ENCODE measurements around the gene ABRACL. TPM values are rescaled to one million over a fixed set of nuclear protein-coding genes. Genes with fewer than 3 reads are reported as not detected.
A peak's percentile ranks its signal among the peaks of the same experiment; 100 is the strongest.

The ABRACL gene
- total RNA-seq, 2 experiments from 2014 or later: 147 to 155 TPM

DNA sequence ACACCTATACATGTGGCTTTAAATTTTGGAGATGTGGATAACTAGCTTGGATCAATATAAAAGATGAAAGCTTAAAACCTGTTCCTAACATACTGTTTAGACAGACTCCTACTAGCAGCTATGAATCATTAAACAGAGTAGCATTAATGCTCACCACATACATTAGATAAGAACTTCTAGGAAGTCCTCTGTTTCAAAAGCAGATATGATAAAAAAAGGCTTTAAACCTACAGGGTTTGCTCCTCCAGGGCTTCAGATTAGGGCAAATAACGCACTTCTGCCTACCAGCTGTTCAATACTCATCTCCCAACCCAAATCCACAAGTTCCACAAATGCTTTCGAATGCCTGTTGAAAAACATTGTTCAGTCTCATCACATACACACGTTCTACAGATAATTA lies 42.0 kb upstream of the ABRACL start:
- H3K4me3 Mint-ChIP-seq: peak overlapping the region; percentile 74
- TF ChIP-seq, protein P1, sequence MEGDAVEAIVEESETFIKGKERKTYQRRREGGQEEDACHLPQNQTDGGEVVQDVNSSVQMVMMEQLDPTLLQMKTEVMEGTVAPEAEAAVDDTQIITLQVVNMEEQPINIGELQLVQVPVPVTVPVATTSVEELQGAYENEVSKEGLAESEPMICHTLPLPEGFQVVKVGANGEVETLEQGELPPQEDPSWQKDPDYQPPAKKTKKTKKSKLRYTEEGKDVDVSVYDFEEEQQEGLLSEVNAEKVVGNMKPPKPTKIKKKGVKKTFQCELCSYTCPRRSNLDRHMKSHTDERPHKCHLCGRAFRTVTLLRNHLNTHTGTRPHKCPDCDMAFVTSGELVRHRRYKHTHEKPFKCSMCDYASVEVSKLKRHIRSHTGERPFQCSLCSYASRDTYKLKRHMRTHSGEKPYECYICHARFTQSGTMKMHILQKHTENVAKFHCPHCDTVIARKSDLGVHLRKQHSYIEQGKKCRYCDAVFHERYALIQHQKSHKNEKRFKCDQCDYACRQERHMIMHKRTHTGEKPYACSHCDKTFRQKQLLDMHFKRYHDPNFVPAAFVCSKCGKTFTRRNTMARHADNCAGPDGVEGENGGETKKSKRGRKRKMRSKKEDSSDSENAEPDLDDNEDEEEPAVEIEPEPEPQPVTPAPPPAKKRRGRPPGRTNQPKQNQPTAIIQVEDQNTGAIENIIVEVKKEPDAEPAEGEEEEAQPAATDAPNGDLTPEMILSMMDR (IDR thresholded peaks at IDR 0.05): no peak
- no peaks in the 10 kb centered on the region for H3K9me3 Mint-ChIP-seq
- DNase-seq (no peak), ATAC-seq (no peak)
- H3K4me1 Mint-ChIP-seq (ENCODE audit: low read depth): peaks cover 12% of the 10 kb centered on the region
- intact Hi-C loops (cut with micrococcal nuclease): loop anchor here (5.0 kb wide), 2 partner anchors 39 to 169 kb away; no protein-coding TSS in a partner anchor
- ChIA-PET CTCF (interaction anchor here (0.8 to 2.9 kb wide), 9 partner anchors 12 to 378 kb away, joined by 3 to 17 read pairs (median 4); no protein-coding TSS in a partner anchor), POLR2A (interaction anchor here (0.7 to 1.7 kb wide), 8 partner anchors 9 to 179 kb away, joined by 3 to 4 read pairs (median 3); no protein-coding TSS in a partner anchor)
- H3K36me3 Mint-ChIP-seq (ENCODE audit: low read depth): no peaks in the 10 kb centered on the region
- no peaks in the 10 kb centered on the region for H3K27me3 Mint-ChIP-seq
- peak overlapping the region; percentile 44 for H3K27ac Mint-ChIP-seq

DNA sequence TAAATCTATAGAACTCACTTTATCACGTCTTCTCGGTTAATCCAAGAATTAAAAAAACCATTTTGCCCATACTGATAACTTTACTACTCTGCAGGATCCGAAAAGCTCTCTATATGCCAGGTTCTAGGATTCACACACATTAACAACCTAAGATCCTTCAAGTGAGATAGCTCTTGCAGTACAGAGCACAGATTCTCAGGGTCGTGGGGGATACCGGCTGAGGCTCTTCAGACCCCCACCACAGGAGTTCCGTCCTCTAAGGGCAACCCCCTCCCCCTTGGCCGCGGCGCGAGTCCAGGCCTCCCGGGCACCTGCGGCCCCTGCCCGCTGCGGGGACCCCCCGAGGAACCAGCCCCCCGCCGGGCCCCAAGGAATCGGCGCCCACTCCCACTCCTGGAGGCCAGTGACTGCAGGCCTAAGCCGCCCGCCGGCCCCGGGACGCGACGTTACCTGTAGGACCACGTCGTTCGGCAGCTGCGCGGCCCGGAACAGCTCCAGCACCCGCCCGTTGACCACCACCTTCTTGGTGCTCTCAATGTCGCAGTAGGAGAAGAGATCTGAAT lies 41.4 kb upstream of the ABRACL start:
- CTCF ChIA-PET: interaction anchor here (0.8 to 2.9 kb wide), 10 partner anchors 12 to 172 kb away, joined by 3 to 17 read pairs (median 4); no protein-coding TSS in a partner anchor
- no peak for ATAC-seq
- Mint-ChIP-seq H3K36me3 (ENCODE audit: low read depth) (no peaks in the 10 kb centered on the region), H3K27ac (peak overlapping the region; percentile 70), H3K9me3 (no peaks in the 10 kb centered on the region), H3K4me3 (peak overlapping the region; percentile 74), H3K4me1 (ENCODE audit: low read depth) (peaks cover 8% of the 10 kb centered on the region), H3K27me3 (no peaks in the 10 kb centered on the region)
- peak; percentile 38 for DNase-seq
- intact Hi-C loops (cut with micrococcal nuclease): loop anchor here (5.0 kb wide), 2 partner anchors 40 to 170 kb away; no protein-coding TSS in a partner anchor
- TF ChIP-seq, protein P1 (IDR thresholded peaks at IDR 0.05): no peak
- POLR2A ChIA-PET: interaction anchor here (0.6 to 1.7 kb wide), 13 partner anchors 10 to 179 kb away, joined by 3 to 4 read pairs (median 3); no protein-coding TSS in a partner anchor

DNA sequence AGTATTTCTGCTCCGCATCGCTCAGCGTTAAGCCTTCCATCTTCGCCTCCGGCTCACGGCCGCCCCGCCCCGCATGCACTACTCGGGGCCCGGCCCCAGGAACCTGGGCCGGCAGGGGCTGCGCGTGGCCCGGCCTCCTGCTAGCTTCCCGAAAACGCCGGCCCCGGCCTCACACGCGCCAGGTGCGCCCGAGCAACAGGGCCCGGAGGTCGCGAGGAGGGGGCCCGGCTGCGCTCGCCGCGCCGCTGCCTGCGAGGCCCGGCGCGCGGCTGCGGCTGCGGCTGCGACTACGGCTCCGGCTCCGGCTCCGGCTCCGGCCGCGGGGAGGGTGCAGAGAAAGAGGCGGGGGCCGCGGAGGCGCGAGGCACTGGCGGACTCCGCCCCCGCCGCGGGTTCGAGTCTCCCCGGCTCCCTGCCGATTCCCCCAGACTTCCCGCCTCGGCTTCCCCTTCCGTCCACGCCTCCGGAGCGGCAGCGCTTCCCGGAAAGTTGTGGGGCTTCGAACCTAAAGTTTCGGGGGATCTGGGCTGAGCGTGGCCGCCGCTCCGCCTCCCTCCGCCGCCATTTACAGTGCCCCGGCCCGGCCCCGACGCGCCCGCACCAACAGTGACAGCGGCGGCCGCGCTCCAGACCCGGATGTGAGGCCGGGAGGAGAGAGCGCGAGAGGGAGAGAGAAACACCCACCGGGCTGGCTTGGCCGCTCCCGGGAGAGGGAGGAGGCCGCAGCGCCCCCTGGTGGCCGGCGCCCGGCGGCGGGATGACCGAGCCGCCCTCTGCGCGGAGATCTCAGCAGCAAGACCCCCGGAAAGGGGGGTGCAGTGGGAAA lies 40.7 kb upstream of the ABRACL start, which contains the start of gene REPS1:
TSS of gene REPS1 (minus strand) at position 611 of the 826 bp plus-strand sequence. CDS start at position 40, 571 bp downstream.
- ChIA-PET CTCF (interaction anchor here (0.7 to 2.2 kb wide), 28 partner anchors 13 to 231 kb away, joined by 3 to 17 read pairs (median 4); no protein-coding TSS in a partner anchor), POLR2A (interaction anchor here (0.5 to 1.7 kb wide), 10 partner anchors 12 to 178 kb away, joined by 3 to 4 read pairs (median 3); no protein-coding TSS in a partner anchor)
- Mint-ChIP-seq H3K9me3 (no peaks in the 10 kb centered on the region), H3K4me3 (peak within 1 kb of the TSS; percentile 81), H3K36me3 (ENCODE audit: low read depth) (no peaks in the 10 kb centered on the region), H3K4me1 (ENCODE audit: low read depth) (peaks cover 8% of the 10 kb centered on the region), H3K27ac (peak within 1 kb of the TSS; percentile 92), H3K27me3 (no peaks in the 10 kb centered on the region)
- DNase-seq (peak; percentile 94), ATAC-seq (peak; percentile 96)
- TF ChIP-seq, protein P1 (IDR thresholded peaks at IDR 0.05): peak; percentile 98
- intact Hi-C loops (cut with micrococcal nuclease): loop anchor here (5.0 kb wide), 2 partner anchors 41 to 171 kb away; no protein-coding TSS in a partner anchor

DNA sequence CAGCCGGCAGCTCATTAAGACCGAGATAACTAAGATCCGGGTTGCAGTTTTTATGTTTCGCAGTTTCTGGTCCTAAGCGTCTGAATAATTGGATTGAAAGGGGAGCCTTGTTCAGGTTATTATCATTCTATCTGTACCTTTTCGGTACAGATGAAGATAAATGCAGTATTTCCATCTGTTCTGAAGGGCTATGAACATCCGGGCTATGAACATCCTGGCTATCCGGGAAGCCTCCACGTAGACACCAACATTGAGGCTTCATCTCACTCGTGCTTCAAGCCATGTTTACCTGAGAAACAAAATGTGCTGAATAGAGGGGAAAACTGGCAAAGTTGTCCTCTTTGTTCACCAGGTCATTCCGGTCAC lies 40.1 kb upstream of the ABRACL start:
- H3K27me3 Mint-ChIP-seq: no peaks in the 10 kb centered on the region
- peak overlapping the region; percentile 92 for H3K27ac Mint-ChIP-seq
- H3K9me3 Mint-ChIP-seq: no peaks in the 10 kb centered on the region
- DNase-seq (no peak), ATAC-seq (peak; percentile 17)
- peak overlapping the region; percentile 81 for H3K4me3 Mint-ChIP-seq
- TF ChIP-seq, protein P1 (IDR thresholded peaks at IDR 0.05): peak; percentile 52
- ChIA-PET CTCF (interaction anchor here (0.7 to 2.2 kb wide), 24 partner anchors 14 to 376 kb away, joined by 3 to 10 read pairs (median 4); no protein-coding TSS in a partner anchor), POLR2A (interaction anchor here (0.5 kb wide), 1 partner anchor 37 kb away, joined by 3 read pairs; no protein-coding TSS in a partner anchor)
- intact Hi-C loops (cut with micrococcal nuclease): loop anchor here (5.0 kb wide), 2 partner anchors 41 to 171 kb away; no protein-coding TSS in a partner anchor
- no peaks in the 10 kb centered on the region for H3K36me3 Mint-ChIP-seq (ENCODE audit: low read depth)
- H3K4me1 Mint-ChIP-seq (ENCODE audit: low read depth): peaks cover 8% of the 10 kb centered on the region
